ENCODE results near the gene HDGF.
A peak's percentile ranks its signal among the peaks of the same experiment; 100 is the strongest.

The HDGF gene

DNA sequence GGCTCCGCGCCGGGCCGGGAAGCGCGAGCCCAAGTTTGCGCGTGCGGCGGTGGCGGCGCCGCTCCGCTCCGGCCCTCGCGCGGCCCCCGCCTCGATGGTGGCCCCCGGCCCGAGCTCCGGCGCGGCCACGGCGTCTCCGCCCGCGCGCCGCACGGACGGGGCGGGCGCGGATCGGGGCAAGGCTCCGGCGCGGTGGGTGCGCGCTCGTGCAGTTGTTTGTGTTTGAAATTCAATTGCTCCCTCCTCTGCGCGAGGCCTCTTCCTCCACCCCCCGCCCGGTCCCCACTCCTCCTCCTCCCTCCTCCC, at the start of gene HDGF:
TSS of gene HDGF (minus strand) at position 225 of the 306 bp plus-strand sequence. CDS start 246 bp downstream, outside the sequence.
- no peak for DNase-seq (ENCODE audit: low read depth in 2 of 2)

DNA sequence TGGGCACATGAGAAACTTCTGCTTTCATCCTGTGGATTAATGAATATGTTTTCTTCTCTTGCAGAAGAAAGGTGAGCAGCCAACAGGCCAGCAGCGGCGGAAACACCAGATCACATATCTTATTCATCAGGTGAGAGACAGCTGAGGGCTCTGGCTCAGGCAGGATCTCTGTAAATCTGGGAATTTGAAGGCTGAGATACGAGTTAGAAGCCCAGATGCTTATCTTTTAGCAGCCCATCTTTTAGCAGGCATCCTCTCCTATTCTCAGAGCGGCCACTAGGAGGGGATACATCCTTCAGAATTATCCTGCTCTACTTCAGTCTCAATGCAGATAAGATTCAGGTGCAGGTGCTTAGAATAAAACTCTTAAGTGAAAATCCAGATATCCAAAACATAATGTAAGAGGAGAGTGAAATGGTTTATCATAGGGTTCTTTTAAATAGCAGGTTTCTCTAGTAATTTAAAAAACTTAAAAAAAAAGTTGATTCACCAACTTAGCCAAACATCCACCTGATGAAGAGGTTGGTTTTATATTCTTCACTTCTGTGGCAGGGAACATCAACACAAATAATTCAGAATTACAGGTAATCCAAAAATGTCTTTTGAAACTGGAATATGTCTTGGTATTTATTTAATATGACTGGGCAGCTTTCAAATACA, 45.9 kb upstream of the HDGF start:
- no peak for DNase-seq (ENCODE audit: low read depth in 2 of 2)

GRCh38 chr1:156796340-156797097, 45.0 kb upstream of the HDGF start:
- DNase-seq (ENCODE audit: low read depth in 2 of 2) = peak; percentile 48 to 49

DNA sequence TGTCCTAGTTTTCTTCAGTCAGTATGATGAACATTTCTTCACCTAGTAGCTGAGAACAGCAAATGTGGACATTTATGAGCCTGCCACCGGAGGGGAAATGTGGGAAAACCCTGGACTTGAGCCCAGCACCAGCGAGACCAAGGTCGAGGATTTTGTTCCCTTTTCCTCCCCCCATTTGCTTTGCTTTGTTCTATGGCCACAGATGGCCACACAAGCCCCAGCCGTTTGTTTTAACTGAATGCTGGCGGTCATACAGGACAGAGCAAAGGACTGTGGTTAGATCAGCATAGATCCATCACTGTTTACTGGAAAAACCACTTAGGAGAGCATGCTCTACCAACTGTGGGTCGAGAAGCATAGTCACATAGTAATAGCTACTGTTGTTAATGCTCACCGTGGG, 44.3 kb upstream of the HDGF start:
- DNase-seq (ENCODE audit: low read depth in 2 of 2) = no peak

DNA sequence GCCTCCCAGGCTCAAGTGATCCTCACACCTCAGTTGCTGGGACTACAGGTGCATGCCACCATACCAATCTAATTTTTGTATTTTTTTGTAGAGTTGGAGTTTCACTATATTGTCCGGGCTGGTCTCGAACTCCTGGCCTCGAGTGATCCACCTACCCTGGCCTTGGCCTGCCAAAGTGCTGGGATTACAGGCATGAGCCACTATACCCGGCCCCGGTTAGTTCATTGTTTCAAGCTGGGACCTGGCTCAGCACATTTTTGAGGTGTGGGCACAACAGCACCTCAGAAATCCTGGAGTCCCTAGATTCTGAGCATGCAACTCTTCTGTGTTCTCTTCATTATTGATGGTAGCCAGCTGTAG, 43.9 kb upstream of the HDGF start:
- no peak for DNase-seq (ENCODE audit: low read depth in 2 of 2)

DNA sequence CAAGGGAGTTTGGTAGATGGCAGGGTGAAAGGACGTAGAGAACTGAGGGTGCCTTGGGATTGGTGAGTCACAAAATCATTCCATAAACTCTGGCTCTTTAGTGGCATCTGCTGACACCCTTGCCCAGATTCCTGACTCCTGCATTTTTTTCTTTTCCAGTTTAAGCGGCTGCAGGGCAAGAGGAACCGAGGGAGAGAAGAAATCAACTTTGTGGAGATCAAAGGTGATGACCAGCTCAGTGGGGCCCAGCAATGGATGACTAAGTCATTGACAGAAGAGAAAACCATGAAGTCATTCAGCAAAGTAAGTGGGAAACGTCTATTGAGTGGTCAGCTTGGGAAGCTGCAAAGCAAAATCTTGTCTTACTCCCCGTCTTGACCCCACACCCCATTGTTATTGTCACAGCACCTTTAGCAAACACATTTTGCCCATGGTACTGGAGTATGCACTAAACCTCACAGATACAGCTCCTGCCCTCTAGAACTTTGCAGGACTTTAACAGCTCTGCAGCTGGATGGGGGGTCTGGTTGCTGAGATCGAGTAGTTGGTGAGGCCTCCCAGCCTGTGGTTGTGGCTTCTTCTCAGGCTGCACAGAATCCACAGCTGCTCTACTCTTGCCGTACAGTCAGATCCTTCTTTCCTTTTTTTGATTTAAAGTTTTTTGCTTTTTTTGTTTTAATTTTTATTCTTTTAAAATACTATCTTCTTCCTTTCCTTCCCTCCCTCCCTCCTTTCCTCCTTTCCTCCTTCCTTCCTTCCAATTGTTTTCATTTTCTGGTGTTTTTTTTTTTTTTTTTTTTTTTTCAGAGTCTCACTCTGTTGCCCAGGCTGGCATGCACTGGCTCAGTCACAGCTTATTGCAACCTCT, 43.3 kb upstream of the HDGF start:
- no peak for DNase-seq (ENCODE audit: low read depth in 2 of 2)

- DNase-seq (ENCODE audit: low read depth in 2 of 2) = no peak
These were observed 38.3 kb upstream of the HDGF start for GRCh38 chr1:156789621-156790318.

DNA sequence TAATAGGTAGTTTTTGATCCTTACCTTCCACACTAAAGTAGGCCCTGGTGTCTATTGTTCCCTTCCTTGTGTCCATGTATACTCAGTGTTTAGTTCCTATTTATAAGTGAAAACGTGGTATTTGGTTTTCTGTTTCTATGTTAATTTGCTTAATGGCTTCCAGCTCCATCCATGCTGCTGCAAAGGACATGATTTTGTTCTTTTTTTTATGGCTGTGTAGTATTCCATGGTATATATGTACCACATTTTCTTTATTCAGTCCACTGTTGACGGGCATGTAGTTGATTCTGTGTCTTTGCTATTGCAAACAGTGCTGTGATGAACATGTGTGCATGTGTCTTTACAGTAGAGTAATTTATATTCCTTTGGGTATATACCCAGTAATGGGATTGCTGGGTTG, 36.7 kb upstream of the HDGF start:
- no peak for DNase-seq (ENCODE audit: low read depth in 2 of 2)

GRCh38 chr1:156786640-156787039, 35.2 kb upstream of the HDGF start:
- no peak for DNase-seq (ENCODE audit: low read depth in 2 of 2)

DNA sequence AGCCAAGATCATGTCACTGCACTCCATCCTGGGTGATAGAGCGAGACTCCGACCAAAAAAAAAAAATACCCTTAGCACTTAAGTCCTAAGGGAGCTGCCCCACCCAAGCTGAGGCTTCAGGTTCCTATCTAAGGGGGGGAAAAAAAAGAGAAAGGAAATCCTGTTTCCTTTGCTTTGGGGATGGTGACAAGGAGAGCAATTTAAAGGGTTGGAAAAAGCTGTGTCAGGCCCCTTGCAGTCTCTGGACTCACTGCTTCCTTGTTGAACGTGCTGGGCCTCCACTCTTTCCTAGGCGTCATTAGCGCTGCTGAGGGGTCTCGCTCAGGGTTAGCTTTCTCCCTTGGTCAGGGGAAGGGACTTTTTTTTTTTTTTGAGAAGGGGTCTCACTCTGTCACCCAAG, 34.0 kb upstream of the HDGF start:
- DNase-seq (ENCODE audit: low read depth in 2 of 2) = no peak

GRCh38 chr1:156781585-156782186, 30.2 kb upstream of the HDGF start:
- no peak for DNase-seq (ENCODE audit: low read depth in 2 of 2)

GRCh38 chr1:156777573-156777972, 26.1 kb upstream of the HDGF start:
- no peak for DNase-seq (ENCODE audit: low read depth in 2 of 2)

GRCh38 chr1:156776942-156777341, 25.5 kb upstream of the HDGF start:
- DNase-seq (ENCODE audit: low read depth in 2 of 2) = no peak

GRCh38 chr1:156775799-156776198, 24.3 kb upstream of the HDGF start:
- no peak for DNase-seq (ENCODE audit: low read depth in 2 of 2)

GRCh38 chr1:156773607-156774006, 22.1 kb upstream of the HDGF start:
- DNase-seq (ENCODE audit: low read depth in 2 of 2) = no peak

DNA sequence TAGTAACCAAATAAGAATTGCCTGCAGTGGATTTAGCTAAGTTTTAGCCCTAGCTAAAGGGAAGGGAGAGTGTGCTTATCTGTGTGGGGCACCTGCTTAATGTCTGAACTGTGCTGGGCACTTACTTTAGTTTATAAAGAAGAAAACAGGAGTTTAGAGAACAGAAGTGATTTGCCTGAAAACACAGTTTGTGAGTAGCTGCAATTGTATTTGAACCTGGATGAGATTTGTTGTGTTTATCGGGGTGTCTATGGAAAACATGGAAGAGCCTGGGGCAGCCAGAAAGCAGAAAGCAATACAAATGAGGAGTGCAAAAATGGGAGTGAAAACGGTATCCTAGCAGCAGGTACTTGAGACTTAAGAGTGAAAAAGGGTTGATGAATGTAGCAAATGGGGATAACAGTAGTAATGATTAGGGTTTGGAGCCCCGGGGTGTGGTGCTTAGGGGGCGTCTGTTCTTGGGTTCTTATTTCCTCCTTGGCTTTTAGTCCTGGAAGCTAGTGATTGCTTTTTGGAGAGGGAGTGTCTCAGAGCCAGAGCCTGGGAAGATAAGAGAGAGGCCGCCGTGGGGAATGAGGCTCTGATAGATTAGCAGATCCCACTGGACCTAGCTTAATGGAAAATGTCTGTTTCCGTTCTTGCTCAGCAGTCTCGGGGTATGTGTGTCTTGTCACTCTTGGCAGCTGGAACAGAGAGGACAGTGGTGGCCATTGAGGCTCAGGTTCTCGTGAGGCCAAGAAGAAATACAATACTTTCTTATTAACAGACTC, 21.4 kb upstream of the HDGF start:
- no peak for DNase-seq (ENCODE audit: low read depth in 2 of 2)

DNA sequence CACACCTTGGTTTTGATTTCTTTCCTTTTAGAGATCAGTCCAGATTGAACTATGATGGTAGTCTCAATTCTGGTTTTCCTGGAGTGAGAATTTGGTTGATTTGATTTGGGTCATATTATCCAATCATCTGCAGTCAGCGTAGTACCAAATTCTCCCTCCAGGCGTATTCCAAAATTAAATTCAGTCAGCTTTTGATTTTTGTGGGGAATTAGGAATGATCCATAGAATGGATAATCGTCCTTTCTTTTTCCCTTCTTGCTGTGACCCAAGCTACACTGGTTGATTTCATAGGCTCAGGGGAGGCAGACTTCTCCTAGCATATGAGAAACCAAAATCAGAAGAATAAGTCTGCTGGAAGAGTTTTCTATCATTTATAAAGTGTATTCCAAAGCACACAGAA, 20.7 kb upstream of the HDGF start:
- no peak for DNase-seq (ENCODE audit: low read depth in 2 of 2)

- no peak for DNase-seq (ENCODE audit: low read depth in 2 of 2)
These were observed 17.3 kb upstream of the HDGF start for GRCh38 chr1:156768610-156769295.

GRCh38 chr1:156767879-156768604, 16.6 kb upstream of the HDGF start:
- DNase-seq (ENCODE audit: low read depth in 2 of 2) = no peak

Measured in fibroblast of skin of left quadriceps (primary cell).